CD4-positive, alpha-beta T cell (primary cell): ENCODE results near the gene SEMA5A. TPM values are rescaled to one million over a fixed set of nuclear protein-coding genes. Genes with fewer than 3 reads are reported as not detected.

Experiments
- ATAC-seq: fragments of 200-7000 bp; cut with Tn5 transposase; one replicate; pipeline ENCODE4 v1.10.0; 2022; ENCODE audit warnings: mild to moderate bottlenecking; ENCODE audit not compliant: poor library complexity
- CTCF ChIA-PET: fragments of 350-600 bp; sonication (Branson Sonifier 250); formaldehyde crosslinking; loops from one replicate; lab custom pipeline; 2021; ENCODE audit warnings: antibody characterized with exemption, inconsistent platforms; lab: Charles Lee
- POLR2A ChIA-PET: fragments of 350-600 bp; sonication (Branson Sonifier 250); formaldehyde crosslinking; loops from one replicate; lab custom pipeline; 2021; ENCODE audit warnings: antibody characterized with exemption, inconsistent platforms; lab: Charles Lee
- DNase-seq, 14 experiments: peaks; one replicate each; pipeline ENCODE4 v3.0.0-alpha.2; 2013 to 2020; ENCODE audit warnings: mixed read lengths in 2 of 14
- H3K27ac ChIP-seq, 2 donors: one replicate each; pipeline versions ENCODE4 v1.5.1 to v1.7.0; 2013; ENCODE audit warnings: low read length in 2 of 2, low read depth in 1 of 2, mild to moderate bottlenecking in 1 of 2
- H3K27me3 ChIP-seq, 2 experiments: 1 replicate in 1 of 2; 2 replicates in 1 of 2; pipeline versions ENCODE4 v1.6.1 to v1.7.0; 2013; ENCODE audit warnings: low read length in 2 of 2, control low read depth in 1 of 2, mild to moderate bottlenecking in 1 of 2, moderate library complexity in 1 of 2; ENCODE audit not compliant: insufficient read depth in 2 of 2, control insufficient read depth in 1 of 2
- H3K36me3 ChIP-seq: one replicate; pipeline ENCODE4 v1.6.1; 2013; ENCODE audit warnings: low read length, control low read depth; ENCODE audit not compliant: insufficient read depth
- H3K4me1 ChIP-seq: one replicate; pipeline ENCODE4 v1.6.1; 2013; ENCODE audit warnings: low read length, control low read depth; ENCODE audit not compliant: insufficient read depth
- H3K4me3 ChIP-seq: one replicate; pipeline ENCODE4 v1.5.1; 2013; ENCODE audit warnings: mild to moderate bottlenecking, low read length, moderate library complexity
- H3K9me3 ChIP-seq, 2 experiments: 1 replicate in 1 of 2; 2 replicates in 1 of 2; pipeline versions ENCODE4 v1.6.1 to v1.7.0; 2013; ENCODE audit warnings: low read length in 2 of 2, mild to moderate bottlenecking in 2 of 2, control low read depth in 1 of 2, moderate library complexity in 1 of 2; ENCODE audit not compliant: control insufficient read depth in 1 of 2, insufficient read depth in 1 of 2
- H3K27ac Mint-ChIP-seq: one replicate; pipeline ENCODE4 v1.8.0; 2020; ENCODE audit warnings: mixed read lengths
- H3K27me3 Mint-ChIP-seq: one replicate; pipeline ENCODE4 v1.8.0; 2021; ENCODE audit warnings: mixed read lengths
- H3K36me3 Mint-ChIP-seq: one replicate; pipeline ENCODE4 v1.8.0; 2021; ENCODE audit warnings: low read depth, mixed read lengths
- H3K4me1 Mint-ChIP-seq: one replicate; pipeline ENCODE4 v1.8.0; 2021; ENCODE audit warnings: low read depth, mixed read lengths
- H3K4me3 Mint-ChIP-seq: one replicate; pipeline ENCODE4 v1.8.0; 2020; ENCODE audit warnings: mild to moderate bottlenecking, mixed read lengths
- H3K9me3 Mint-ChIP-seq: one replicate; pipeline ENCODE4 v1.8.0; 2020; ENCODE audit warnings: mixed read lengths
- intact Hi-C, 2 experiments: fragments of 100-400 bp; cut with DNase I in 1 of 2; cut with micrococcal nuclease in 1 of 2; formaldehyde crosslinking; loops; one replicate each; pipeline versions ENCODE4 v1.15.1 to v1.9.0; 2023 to 2025; cut with DNase I, micrococcal nuclease
- total RNA-seq, 174 experiments: library from RNA in 2 of 174; stranded (reverse) in 2 of 174; gene quantifications; one replicate each; pipeline ENCODE4 v1.2.3 and lab custom pipeline; 2021 to 2026
- TF ChIP-seq, protein P1 (sequence below): fragments of 200-600 bp; IDR thresholded peaks from one replicate; pipeline ENCODE4 v1.8.0; 2022; ENCODE audit warnings: antibody characterized with exemption, mild to moderate bottlenecking

The SEMA5A gene
- total RNA-seq, 2 experiments from 2014 or later, result 2.0 to 2.9 TPM

DNA sequence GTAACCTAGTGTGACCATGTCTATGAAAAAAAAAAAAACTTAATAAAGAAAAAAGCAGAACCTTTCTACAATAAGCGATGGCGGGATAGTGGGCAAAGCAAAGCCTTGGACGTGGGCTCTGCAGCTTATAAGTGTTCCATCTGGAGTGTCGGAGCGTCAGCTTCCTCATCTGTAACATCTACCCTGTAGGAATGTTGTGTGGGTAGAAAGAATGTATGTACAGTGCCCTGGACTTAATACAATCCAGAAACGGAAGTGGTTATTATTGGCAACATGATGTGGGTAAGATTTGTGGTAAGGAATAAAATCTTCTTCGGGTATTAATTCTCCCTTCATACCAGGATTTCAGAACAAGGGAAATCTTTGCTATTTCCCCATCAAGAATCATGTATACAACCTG, 66.5 kb downstream of the SEMA5A start:
- no peaks in the 10 kb centered on the region for H3K27me3 Mint-ChIP-seq
- POLR2A ChIA-PET, result no interaction called here
- no peak overlapping the region for H3K27ac ChIP-seq
- DNase-seq (no peak), ATAC-seq (no peak)
- TF ChIP-seq, protein P1, sequence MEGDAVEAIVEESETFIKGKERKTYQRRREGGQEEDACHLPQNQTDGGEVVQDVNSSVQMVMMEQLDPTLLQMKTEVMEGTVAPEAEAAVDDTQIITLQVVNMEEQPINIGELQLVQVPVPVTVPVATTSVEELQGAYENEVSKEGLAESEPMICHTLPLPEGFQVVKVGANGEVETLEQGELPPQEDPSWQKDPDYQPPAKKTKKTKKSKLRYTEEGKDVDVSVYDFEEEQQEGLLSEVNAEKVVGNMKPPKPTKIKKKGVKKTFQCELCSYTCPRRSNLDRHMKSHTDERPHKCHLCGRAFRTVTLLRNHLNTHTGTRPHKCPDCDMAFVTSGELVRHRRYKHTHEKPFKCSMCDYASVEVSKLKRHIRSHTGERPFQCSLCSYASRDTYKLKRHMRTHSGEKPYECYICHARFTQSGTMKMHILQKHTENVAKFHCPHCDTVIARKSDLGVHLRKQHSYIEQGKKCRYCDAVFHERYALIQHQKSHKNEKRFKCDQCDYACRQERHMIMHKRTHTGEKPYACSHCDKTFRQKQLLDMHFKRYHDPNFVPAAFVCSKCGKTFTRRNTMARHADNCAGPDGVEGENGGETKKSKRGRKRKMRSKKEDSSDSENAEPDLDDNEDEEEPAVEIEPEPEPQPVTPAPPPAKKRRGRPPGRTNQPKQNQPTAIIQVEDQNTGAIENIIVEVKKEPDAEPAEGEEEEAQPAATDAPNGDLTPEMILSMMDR, result no peak
- H3K9me3 ChIP-seq, result peaks cover 5 to 15% of the 10 kb centered on the region in 2 experiments
- no peaks in the 10 kb centered on the region for H3K27me3 ChIP-seq
- H3K4me3 ChIP-seq, result no peak overlapping the region
- H3K36me3 Mint-ChIP-seq, result no peaks in the 10 kb centered on the region
- H3K36me3 ChIP-seq, result no peaks in the 10 kb centered on the region
- CTCF ChIA-PET, result no interaction called here
- no peak overlapping the region for H3K4me3 Mint-ChIP-seq
- H3K4me1 Mint-ChIP-seq, result no peaks in the 10 kb centered on the region
- H3K27ac Mint-ChIP-seq, result no peak overlapping the region
- intact Hi-C loops, result no loop called here
- peaks cover 16% of the 10 kb centered on the region for H3K9me3 Mint-ChIP-seq
- no peaks in the 10 kb centered on the region for H3K4me1 ChIP-seq

DNA sequence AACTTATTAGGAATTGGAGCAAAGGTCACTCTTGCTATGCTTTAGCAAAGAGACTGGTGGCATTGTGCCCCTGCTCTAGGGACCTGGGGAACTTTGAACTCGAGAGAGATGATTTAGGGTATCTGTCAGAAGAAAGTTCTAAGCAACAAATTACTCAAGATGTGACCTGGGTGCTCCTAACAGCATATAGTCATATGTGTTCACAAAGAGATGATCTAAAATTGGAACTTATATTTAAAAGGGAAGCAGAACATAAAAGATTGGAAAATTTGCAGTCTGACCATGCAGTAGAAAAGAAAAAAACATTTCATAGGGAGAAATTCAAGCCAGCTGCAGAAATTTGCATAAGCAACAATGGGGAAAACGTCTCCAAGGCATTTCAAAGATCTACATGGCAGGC, 68.3 kb downstream of the SEMA5A start:
- DNase-seq, result no peak

DNA sequence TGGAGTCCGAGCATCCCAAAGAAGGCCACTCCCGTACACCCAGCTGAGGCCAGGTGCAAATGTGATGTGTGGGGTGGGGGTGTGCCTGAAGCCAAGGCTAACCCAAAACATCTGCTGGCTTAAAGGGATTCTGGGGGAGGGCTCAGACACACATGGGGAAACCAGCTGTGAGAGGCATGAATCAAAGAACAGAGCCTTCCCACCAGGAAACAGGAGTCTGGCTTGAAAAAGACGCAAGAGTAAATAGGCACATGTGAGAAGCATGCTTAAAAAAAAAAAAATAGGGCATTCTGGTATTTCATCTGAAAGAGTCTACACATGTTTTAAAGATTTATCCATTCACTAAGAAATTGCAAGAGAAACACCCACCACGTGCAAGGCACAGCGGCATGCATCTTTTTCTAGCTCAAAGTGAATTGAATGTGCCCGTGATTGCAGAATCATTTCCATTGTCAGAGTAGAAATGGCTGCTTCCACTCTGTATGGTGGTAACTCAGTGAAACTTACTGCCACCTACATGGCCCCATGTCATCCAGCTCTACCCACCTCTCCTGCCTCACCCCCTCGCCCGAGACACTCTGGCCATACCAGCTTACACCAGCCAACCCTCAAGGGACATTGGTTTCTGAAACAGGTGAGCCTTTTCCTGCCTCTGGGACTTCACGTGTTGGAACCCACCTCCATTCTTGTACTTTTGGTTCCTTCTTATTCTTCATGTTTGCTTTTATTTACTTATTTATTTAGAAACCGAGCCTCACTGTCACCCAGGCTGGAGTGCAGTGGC, 71.5 kb downstream of the SEMA5A start:
- DNase-seq (no peak), ATAC-seq (no peak)
- no peaks in the 10 kb centered on the region for H3K27me3 Mint-ChIP-seq
- POLR2A ChIA-PET, result no interaction called here
- no peak overlapping the region for H3K27ac ChIP-seq
- no peak overlapping the region for H3K27ac Mint-ChIP-seq
- intact Hi-C loops, result no loop called here
- peaks cover 12% of the 10 kb centered on the region for H3K9me3 Mint-ChIP-seq
- TF ChIP-seq, protein P1, result no peak
- H3K36me3 ChIP-seq, result no peaks in the 10 kb centered on the region
- H3K4me1 Mint-ChIP-seq, result no peaks in the 10 kb centered on the region
- no peak overlapping the region for H3K4me3 ChIP-seq
- CTCF ChIA-PET, result no interaction called here
- no peaks in the 10 kb centered on the region for H3K27me3 ChIP-seq
- no peaks in the 10 kb centered on the region for H3K36me3 Mint-ChIP-seq
- H3K4me1 ChIP-seq, result no peaks in the 10 kb centered on the region
- H3K4me3 Mint-ChIP-seq, result no peak overlapping the region
- peaks cover 5 to 15% of the 10 kb centered on the region in 2 experiments for H3K9me3 ChIP-seq

More for the DNA sequence above, 68.3 kb downstream of the SEMA5A start:
- no peaks in the 10 kb centered on the region for H3K27me3 ChIP-seq
- Mint-ChIP-seq H3K9me3 (peaks cover 11% of the 10 kb centered on the region), H3K27ac (no peak overlapping the region), H3K4me3 (no peak overlapping the region), H3K36me3 (no peaks in the 10 kb centered on the region), H3K27me3 (no peaks in the 10 kb centered on the region), H3K4me1 (no peaks in the 10 kb centered on the region)
- TF ChIP-seq, protein P1, result no peak
- H3K9me3 ChIP-seq, result peaks cover 5 to 15% of the 10 kb centered on the region in 2 experiments
- no peak overlapping the region for H3K27ac ChIP-seq
- ChIA-PET CTCF (no interaction called here), POLR2A (no interaction called here)
- intact Hi-C loops, result no loop called here
- ATAC-seq, result no peak
- no peak overlapping the region for H3K4me3 ChIP-seq
- H3K36me3 ChIP-seq, result no peaks in the 10 kb centered on the region
- H3K4me1 ChIP-seq, result no peaks in the 10 kb centered on the region
